HG02759 (cell line): ENCODE measurements around the gene SDHAF3.
A peak's percentile ranks its signal among the peaks of the same experiment; 100 is the strongest.
"Not testable (repeated sequence)": the region's sequence is repeated elsewhere in the genome, so short reads cannot be mapped to it uniquely, and the experiment has no call there.

Source experiments
- ATAC-seq: cut with Tn5 transposase; IDR thresholded peaks from one replicate; pipeline ENCODE4 v1.9.1; 2021; ENCODE audit warnings: mild to moderate bottlenecking, moderate library complexity; ENCODE audit not compliant: unreplicated experiment

Gene SDHAF3

DNA sequence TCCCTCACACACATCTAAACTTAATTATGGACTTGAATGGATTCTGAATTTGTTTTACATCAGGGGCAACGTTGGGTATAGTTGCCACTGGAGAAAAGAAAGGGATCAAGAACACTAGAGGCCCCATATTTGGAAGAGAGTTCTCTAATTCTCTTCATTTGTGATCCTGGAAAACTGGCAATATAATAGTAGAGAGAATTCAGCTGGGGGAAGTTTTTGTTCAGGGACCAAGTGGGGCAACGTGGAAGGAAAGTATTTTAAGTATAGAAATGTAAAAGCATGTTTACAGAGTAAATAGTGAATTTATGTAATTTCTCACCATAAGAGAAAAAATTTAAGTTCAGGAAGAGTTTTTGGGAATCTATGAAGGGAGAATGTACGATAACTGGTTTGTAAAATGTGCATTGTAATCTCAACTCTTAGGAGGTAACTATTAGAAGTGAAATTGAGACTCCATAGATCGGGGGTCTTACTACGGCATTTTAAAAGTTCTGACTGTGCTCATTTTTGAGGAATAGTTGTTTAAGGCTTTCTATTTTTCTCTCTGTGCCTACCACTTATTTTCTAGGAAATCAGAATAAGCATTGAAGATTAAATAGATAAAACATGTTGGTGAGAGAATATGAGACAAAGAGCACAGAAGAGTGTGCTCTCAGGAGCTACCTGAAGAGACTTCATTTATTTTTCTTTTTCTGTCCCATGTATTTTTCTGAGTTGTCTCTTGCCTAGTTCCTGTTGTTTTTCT is 3.4 kb downstream of the SDHAF3 start:
- ATAC-seq, result no peak

DNA sequence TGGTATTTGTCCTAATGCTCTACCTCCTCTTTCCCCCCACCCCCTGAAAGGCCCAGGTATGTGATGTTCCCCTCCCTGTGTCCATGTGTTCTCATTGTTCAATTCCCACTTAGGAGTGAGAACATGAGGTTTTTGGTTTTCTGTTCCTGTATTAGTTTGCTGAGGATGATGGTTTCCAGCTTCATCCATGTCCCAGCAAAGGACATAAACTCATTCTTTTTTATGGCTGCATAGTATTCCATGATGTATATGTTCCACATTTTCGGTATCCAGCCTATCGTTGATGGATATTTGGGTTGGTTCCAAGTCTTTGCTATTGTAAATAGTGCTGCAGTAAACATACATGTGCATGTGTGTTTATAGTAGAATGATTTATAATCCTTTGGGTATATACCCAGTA is 5.6 kb downstream of the SDHAF3 start:
- ATAC-seq, result not testable (repeated sequence)

DNA sequence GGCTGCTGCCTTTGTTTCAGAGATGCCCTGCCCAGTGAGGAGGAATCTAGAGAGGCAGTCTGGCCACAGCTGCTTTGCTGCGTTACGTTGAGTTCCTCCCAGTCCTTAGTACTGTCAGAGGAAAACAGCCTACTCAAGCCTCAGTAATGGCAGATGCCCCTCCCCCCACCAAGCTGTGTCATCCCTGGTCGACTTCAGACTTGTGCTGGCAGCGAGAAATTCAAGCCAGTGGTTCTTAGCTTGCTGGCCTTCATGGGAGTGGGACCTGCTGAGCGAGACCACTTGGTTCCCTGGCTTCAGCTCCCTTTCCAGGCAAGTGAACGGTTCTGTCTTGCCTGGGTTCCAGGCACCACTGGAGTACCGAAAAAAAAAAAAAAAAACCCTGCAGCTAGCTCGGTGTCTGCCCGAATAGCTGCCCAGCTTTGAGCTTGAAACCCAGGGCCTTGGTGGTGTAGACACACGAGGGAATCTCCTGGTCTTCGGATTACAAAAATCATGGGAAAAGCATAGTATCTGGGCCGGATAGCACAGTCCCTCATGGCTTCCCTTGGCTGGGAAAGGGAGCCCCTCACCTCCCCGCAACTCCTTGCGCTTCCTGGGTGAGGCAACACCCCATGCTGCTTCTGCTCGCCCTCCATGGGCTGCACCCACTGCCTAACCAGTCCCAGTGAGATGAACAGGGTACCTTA is 9.1 kb downstream of the SDHAF3 start:
- ATAC-seq, result no peak

DNA sequence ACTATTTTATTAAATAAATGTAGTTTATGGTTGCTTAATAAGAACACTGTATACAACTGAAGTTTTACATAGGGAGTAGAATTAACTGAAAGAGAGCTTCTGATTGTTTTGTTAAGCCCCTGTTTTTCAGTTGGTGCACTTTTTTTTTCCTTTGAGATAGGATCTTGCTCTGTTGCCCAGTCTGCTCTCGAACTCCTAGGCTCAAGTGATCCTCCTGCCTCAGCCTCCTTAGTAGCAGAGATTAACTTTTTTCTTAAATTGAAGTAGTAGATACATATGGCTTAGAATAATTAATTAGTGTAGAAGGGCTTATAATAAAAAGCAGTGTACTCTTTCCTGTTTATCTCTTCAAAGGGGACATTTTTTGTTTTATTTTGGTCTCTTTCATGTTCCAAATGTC is 11.2 kb downstream of the SDHAF3 start:
- no peak for ATAC-seq

DNA sequence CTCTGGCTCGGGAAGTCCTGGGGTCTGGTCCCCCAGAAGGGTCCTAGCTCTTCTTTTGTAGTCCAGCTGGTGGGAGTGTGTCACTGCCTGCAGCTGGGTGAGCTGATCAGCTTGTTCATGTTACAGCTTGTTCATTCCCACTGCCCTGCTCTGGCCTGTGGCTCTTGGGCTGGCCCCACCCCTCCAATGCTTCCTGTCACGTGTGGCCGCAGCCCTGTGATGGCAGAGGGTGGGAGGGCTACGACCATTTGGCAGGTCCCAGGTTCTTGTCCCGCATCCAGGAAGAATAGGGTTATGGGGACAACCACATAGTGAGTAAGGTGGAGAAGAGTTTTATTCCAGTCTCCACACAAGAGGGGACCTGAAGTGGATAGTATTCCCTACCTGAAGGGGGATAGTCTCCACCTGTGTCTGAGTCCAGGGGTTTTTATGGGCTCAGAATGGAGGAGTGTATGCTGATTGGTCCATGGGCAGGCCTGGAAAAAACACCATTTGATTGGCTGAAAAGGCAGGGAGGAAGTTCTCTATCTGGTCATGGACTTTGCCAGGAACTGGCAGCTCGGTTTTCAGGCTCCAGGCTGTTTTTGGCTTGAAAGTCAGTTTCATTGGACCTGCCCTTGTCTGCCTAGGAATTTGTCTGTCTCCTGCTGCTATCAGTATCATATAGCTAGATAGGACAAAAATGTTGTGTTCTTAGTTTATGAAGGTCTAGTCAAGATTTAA is 13.1 kb downstream of the SDHAF3 start:
- no peak for ATAC-seq

DNA sequence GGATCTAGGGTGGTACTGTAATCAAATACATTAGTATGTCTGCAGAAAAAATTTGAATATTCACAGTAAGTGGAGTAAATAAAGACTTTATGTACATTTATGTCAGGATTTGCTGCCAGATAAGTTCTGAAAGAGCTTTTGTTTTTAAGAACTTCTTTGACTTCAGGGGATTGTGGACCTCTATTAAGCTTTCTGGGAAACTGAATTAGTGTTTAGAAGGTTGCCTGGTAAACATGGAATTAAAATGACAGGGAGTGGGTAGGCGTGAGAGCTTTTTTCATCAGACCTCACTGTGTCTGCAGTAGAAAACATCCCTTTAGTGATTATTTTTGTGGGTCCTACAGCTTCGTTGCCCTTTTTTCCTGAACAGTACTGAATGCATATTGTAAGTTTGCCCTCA is 15.7 kb downstream of the SDHAF3 start:
- no peak for ATAC-seq

DNA sequence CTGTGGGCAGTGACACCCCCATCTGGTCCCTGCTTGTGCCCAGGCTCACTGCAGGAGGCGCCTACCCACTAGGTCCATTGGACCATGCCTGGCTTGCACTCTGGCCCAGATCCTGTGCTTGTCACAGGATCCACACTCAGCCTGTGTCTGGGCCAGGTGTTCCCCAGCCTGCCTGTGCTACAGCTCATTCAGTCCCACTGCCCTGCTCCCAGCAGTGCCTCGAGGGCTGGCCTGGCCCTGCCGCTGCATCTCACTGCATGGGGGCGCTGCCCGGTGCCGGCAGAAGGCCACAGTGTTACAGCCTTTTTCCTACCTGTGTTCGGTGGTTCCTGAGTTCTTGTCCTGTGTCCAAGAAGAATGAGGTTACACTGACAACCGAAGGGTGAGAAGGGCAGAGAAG is 21.3 kb downstream of the SDHAF3 start:
- no peak for ATAC-seq

DNA sequence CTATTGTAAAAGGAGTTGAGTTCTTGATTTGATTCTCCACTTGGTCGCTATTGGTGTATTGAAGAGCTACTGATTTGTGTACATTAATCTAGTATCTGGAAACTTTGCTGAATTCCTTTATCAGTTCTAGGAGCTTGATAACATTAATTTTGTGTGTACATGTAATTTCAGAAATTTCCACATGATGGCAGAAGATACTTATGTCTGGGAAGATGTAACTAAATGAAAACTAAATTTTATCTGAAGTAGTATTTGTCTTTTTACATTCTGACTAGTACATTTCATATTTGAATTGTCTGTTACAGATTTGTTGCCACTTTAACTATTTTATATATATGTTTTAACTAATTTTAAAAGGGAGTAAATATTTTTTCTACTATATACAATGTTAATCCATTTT is 27.6 kb downstream of the SDHAF3 start:
- no peak for ATAC-seq

DNA sequence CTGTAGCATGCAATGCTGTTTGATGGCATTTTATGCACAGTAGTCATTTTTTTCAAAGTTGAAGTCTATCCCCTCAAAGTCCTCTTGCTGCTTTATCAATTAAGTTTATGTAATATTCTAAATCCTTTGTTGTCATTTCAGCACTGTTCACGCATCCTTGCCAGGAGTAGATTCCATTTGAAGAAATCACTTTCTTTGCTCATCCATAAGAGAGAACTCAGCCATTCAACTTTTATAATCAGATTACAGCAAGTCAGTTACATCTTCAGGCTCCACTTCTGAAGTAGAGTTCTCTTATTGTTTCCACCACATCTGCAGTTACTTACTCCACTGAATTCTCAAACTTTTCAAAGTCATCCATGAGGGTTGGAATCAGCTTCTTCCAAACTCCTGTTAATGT is 32.3 kb downstream of the SDHAF3 start:
- no peak for ATAC-seq

DNA sequence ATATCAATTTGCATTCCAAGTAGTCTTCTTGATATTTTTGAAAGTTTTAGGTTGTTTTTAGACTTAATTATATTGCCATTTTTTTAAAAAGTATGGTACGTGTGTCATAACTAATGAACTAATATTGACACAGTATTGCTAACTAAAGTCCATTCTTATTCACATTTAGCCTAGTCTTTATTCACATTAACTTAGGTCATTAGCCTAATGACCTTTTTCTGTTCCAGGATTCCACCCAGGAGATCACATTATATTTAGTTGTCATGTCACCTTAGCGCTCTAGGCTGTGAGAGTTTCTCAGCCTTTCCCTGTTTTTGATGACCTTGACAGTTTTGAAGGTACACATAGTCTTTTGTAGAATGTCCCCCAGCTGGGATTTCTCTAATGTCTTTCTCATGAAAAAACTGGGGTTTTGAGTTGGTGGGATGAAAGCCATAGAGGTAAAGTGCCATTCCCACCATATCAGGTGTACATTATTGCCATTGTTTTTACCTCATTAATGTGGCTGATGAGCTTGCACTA is 38.5 kb downstream of the SDHAF3 start:
- ATAC-seq, result no peak

DNA sequence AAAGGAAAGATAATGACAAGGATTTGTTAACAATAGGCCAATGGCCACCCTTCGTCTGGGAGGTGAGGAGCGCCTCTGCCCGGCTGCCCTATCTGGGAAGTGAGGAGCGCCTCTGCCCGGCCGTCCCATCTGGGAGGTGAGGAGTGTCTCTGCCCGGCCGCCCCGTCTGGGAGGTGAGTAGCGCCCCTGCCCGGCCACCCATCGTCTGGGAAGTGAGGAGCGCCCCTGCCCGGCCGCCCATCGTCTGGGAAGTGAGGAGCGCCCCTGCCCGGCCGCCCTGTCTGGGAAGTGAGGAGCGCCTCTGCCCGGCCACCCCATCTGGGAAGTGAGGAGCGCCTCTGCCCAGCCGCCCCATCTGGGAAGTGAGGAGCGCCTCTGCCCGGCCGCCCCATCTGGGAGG is 42.5 kb downstream of the SDHAF3 start:
- ATAC-seq, result not testable (repeated sequence)

DNA sequence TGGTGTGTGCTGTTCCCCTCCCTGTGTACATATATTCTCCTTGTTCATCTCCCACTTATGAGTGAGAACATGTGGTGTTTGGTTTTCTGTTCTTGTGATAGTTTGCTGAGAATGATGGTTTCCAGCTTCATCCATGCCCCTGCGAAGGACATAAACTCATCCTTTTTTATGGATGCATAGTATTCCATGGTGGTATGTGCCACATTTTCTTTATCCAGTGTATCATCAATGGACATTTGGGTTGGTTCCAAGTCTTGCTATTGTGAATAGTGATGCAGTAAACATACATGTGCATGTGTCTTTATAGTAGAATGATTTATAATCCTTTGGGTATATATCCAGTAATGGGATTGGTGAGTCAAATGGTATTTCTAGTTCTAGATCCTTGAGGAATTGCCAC is 44.1 kb downstream of the SDHAF3 start:
- not testable (repeated sequence) for ATAC-seq

DNA sequence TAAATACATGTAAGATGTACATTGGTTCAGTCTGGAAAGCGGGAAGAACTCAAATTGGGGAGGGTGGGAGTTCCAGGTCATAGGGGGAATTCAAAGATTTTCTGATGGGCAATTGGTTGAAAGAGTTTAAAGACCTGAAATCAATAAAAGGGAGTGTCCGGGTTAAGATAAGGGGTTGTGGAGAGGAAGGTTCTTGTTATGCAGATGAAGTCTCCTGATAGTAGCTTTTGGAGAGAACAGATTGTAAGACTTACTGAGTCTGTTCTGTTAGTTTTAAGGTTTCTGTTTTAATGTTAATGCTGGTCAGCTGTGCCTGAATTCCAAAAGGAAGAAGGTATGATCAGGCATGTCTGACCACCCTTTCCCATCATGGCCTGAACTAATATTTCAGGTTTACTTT is 48.8 kb downstream of the SDHAF3 start:
- no peak for ATAC-seq

DNA sequence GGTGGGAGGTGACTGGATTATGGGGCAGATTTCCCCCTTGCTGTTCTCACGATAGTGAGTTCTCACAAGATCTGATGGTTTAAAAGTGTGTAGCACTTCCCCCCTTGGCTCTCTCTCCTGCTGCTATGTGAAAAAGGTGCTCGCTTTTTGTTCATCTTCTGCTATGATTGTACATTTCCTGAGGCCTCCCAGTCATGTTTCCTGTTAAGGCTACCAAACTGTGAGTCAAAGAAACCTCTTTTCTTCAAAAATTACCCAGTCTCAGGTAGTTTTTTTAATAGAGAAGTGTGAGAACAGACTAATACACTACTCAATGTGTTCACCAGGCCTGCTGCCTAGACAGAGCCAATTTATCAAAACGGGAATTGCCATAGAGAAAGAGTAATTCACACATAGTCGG is 49.7 kb downstream of the SDHAF3 start:
- ATAC-seq, result no peak

DNA sequence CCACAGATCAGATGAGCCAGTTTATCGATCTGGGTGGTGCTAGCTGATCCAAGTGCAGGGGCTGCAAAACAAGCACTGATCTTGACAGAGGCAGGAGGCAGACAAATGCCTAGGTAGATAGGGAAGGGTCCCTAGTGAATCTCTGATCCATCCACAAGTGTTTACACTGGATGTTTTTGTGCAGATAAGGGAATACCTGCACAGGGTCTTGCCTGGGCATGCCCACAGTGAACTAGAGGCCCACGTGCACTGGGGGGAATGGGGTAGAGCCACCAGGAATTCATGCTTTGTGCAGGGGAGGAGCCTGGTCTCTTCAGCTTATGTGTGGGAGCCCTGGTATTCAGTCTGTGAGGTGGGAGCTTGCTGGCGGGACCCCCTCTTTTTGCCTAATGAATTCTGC is 50.3 kb downstream of the SDHAF3 start:
- no peak for ATAC-seq

DNA sequence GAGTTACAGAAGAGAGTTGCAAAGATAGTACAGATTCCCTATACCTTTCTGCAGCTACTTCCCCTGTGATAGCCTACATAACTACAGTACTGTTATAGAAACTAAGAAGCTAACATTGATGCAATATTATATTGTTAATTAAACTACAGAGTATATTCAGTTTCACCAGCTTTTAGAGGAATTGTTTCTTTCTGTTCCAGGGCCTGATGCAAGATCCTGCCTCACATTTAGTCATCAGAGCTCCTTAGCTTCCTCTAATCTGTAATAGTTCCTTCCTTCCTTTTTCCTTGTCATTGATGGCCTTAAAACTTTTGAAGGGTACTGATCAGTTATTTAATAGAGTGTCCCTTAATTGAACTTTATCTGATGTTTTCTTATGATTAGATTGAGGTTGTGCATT is 56.8 kb downstream of the SDHAF3 start:
- no peak for ATAC-seq

DNA sequence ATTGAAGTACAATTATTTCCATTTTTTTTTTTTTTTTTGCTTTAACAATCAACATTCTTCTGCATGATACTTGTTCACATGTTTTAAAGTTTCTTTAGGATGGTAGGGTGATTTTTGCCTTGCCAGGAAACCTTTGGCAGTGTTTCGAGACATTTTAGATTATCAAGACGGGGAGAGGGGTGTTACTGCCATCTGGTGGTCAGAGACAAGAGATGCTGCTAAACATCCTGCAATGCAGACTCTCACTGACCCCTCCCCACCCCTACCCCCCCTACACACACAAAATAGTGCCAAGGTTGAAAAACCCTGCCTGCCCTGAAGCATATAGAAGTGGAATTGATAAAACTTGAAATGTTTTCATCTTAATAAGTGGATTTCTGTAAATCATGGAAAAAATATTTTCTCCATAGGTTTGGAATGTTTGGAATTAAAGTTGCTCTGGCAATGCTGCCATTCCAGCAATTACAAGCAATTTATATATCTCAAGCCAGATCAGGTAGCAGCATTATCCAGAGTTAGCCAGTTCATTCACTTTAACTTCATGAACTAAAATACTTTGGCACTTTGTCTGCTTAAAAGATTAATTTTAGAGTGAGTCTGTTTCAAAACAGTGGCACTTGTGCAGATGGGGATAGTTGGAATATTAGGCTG is 62.1 kb downstream of the SDHAF3 start:
- ATAC-seq, result peak; percentile 67

DNA sequence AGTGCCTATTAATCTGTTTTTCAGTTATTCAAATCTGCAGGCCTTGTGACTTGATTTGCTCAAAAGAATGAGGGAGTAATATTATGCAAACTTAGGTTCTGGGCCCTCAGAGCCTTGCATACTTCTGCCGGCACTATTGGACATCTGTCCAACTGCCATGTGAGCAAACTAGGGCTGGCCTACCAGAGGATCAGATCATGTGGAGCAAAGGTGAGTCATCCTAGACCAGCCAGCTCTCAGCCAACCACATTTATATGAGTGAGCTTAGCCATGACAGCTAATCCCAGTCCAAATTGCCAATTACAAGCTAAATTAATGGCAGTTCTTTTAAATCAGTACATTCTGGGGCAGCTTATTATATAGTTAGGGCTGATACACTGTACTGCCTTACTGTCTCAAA is 69.6 kb downstream of the SDHAF3 start:
- ATAC-seq, result no peak

DNA sequence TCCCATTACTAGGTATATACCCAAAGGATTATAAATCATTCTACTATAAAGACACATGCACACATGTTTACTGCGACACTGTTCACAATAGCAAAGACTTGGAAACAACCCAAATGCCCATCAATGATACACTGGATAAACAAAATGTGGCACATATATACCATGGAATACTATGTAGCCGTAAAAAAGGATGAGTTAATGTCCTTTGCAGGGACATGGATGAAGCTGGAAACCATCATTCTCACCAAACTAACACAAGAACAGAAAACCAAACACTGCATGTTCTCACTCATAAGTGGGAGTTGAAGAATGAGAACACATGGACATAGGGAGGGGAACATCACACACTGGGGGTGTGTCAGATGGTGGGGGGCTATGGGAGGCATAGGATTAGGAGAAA is 78.7 kb downstream of the SDHAF3 start:
- not testable (repeated sequence) for ATAC-seq

DNA sequence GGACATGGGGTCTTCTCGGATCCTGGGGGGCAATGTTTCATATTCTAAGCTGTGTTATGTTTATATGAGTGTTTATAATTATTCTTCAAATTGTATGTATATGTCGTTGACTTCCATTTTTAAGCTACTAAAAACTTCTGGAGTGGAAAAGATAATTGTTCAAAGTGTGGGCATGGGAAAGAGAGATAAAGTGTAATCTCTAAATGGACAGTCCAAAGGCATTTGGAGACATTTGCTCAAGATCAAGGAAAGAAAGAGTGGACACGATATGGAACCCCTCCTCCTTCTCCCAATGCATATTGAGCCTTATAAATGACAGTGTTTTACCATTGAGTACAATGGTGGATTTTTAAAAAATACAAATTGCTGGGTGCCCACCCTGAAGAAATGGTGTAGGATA is 81.1 kb downstream of the SDHAF3 start:
- no peak for ATAC-seq

DNA sequence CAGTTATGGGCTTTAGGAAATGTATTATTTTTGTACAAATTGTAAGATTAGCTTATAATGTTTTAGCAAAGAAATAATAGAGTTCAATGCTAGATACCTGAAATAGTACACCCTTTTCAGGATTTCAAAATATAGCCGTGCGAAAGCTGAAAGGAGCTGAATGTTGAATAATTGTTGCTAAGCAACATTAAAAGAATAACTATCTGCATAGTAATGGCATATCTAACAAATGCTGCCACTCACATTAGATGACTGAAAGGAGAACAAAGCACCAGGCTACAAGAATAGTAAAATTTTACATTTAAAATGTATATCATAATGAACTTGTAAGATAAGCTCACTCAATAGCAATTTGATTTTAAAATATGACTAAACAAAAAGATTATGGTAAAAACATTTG is 82.5 kb downstream of the SDHAF3 start:
- no peak for ATAC-seq
